ENCODE data around the gene ZSWIM1. TPM values are rescaled to one million over a fixed set of nuclear protein-coding genes. Genes with fewer than 3 reads are reported as not detected.

ZSWIM1 gene
- total RNA-seq, 1 donor from 2014 or later: 15.1 TPM

- Mint-ChIP-seq H3K27ac (no peak overlapping the region), H3K27me3 (no peaks in the 10 kb centered on the region), H3K4me1 (ENCODE audit: low read depth) (peaks cover 7% of the 10 kb centered on the region), H3K9me3 (ENCODE audit: low read depth) (no peaks in the 10 kb centered on the region), H3K4me3 (ENCODE audit: low read depth) (no peak overlapping the region), H3K36me3 (ENCODE audit: insufficient read depth) (peaks cover 5% of the 10 kb centered on the region)
- no peak for TF ChIP-seq CTCF (IDR thresholded peaks at IDR 0.05; ENCODE audit: unreplicated experiment)
- DNase-seq (ENCODE audit: low spot score, unreplicated experiment): no peak
These were observed 32.0 kb upstream of the ZSWIM1 start for GRCh38 chr20:45848969-45849582.

GRCh38 chr20:45850238-45850637 is 30.8 kb upstream of the ZSWIM1 start:
- H3K27me3 Mint-ChIP-seq: no peaks in the 10 kb centered on the region

GRCh38 chr20:45850926-45851325 is 30.1 kb upstream of the ZSWIM1 start:
- TF ChIP-seq CTCF (IDR thresholded peaks at IDR 0.05; ENCODE audit: unreplicated experiment): no peak
- Mint-ChIP-seq H3K4me1 (ENCODE audit: low read depth) (peaks cover 7% of the 10 kb centered on the region), H3K27me3 (no peaks in the 10 kb centered on the region), H3K9me3 (ENCODE audit: low read depth) (no peaks in the 10 kb centered on the region), H3K27ac (no peak overlapping the region), H3K4me3 (ENCODE audit: low read depth) (no peak overlapping the region), H3K36me3 (ENCODE audit: insufficient read depth) (no peaks in the 10 kb centered on the region)
- no peak for DNase-seq (ENCODE audit: low spot score, unreplicated experiment)

More at GRCh38 chr20:45850238-45850637, 30.8 kb upstream of the ZSWIM1 start:
- no peak overlapping the region for H3K27ac Mint-ChIP-seq
- no peak for DNase-seq (ENCODE audit: low spot score, unreplicated experiment)
- no peak overlapping the region for H3K4me3 Mint-ChIP-seq (ENCODE audit: low read depth)
- no peak for TF ChIP-seq CTCF (IDR thresholded peaks at IDR 0.05; ENCODE audit: unreplicated experiment)
- H3K36me3 Mint-ChIP-seq (ENCODE audit: insufficient read depth): no peaks in the 10 kb centered on the region
- no peaks in the 10 kb centered on the region for H3K9me3 Mint-ChIP-seq (ENCODE audit: low read depth)
- peaks cover 7% of the 10 kb centered on the region for H3K4me1 Mint-ChIP-seq (ENCODE audit: low read depth)

- H3K4me3 Mint-ChIP-seq (ENCODE audit: low read depth): no peak overlapping the region
- H3K36me3 Mint-ChIP-seq (ENCODE audit: insufficient read depth): no peaks in the 10 kb centered on the region
- TF ChIP-seq CTCF (IDR thresholded peaks at IDR 0.05; ENCODE audit: unreplicated experiment): no peak
- no peak overlapping the region for H3K27ac Mint-ChIP-seq
- H3K27me3 Mint-ChIP-seq: no peaks in the 10 kb centered on the region
- H3K4me1 Mint-ChIP-seq (ENCODE audit: low read depth): peaks cover 9% of the 10 kb centered on the region
- no peak for DNase-seq (ENCODE audit: low spot score, unreplicated experiment)
- no peaks in the 10 kb centered on the region for H3K9me3 Mint-ChIP-seq (ENCODE audit: low read depth)
These were observed 29.5 kb upstream of the ZSWIM1 start for GRCh38 chr20:45851501-45851900.

GRCh38 chr20:45852326-45852725 is 28.7 kb upstream of the ZSWIM1 start:
- H3K4me1 Mint-ChIP-seq (ENCODE audit: low read depth): peaks cover 12% of the 10 kb centered on the region
- H3K36me3 Mint-ChIP-seq (ENCODE audit: insufficient read depth): no peaks in the 10 kb centered on the region
- no peaks in the 10 kb centered on the region for H3K27me3 Mint-ChIP-seq
- DNase-seq (ENCODE audit: low spot score, unreplicated experiment): no peak
- no peaks in the 10 kb centered on the region for H3K9me3 Mint-ChIP-seq (ENCODE audit: low read depth)
- no peak overlapping the region for H3K4me3 Mint-ChIP-seq (ENCODE audit: low read depth)
- no peak for TF ChIP-seq CTCF (IDR thresholded peaks at IDR 0.05; ENCODE audit: unreplicated experiment)
- no peak overlapping the region for H3K27ac Mint-ChIP-seq
